GM12875 (cell line): Measurements from ENCODE around the gene ZNF366.
A peak's percentile ranks its signal among the peaks of the same experiment; 100 is the strongest.

Source experiments
- H3K4me3 ChIP-seq: one replicate; pipeline ENCODE4 v1.5.1; 2011; ENCODE audit warnings: low read depth, low read length, control low read depth
- CTCF ChIP-seq: IDR thresholded peaks from 2 replicates; pipeline ENCODE4 v1.5.1; 2011; ENCODE audit warnings: low read depth, mild to moderate bottlenecking, control low read depth, inconsistent platforms, low read length, moderate library complexity, borderline replicate concordance; ENCODE audit not compliant: insufficient read depth

Gene ZNF366

GRCh38 chr5:72539038-72539437, 31.8 kb upstream of the ZNF366 start:
- no peak for TF ChIP-seq CTCF
- no peak overlapping the region for H3K4me3 ChIP-seq

DNA sequence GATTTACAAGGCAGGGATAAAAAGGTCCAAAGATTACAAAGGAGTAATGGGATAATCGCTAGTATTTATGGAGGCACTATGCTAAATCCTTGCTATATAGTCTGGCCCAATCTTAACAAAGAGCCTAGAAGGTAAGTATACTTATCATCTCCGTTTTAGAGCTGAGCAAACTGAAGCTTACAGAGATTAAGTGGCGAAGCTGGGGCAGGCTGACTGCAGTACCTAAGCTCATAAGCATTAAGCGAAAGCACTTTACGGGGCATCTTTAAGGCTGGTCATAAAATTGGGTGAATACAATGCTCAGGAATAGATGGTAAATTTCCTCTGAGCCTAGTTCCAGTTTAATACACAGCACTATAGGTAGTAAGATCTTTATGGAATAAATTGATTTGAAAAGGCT, 30.0 kb upstream of the ZNF366 start:
- TF ChIP-seq CTCF: no peak
- no peak overlapping the region for H3K4me3 ChIP-seq

DNA sequence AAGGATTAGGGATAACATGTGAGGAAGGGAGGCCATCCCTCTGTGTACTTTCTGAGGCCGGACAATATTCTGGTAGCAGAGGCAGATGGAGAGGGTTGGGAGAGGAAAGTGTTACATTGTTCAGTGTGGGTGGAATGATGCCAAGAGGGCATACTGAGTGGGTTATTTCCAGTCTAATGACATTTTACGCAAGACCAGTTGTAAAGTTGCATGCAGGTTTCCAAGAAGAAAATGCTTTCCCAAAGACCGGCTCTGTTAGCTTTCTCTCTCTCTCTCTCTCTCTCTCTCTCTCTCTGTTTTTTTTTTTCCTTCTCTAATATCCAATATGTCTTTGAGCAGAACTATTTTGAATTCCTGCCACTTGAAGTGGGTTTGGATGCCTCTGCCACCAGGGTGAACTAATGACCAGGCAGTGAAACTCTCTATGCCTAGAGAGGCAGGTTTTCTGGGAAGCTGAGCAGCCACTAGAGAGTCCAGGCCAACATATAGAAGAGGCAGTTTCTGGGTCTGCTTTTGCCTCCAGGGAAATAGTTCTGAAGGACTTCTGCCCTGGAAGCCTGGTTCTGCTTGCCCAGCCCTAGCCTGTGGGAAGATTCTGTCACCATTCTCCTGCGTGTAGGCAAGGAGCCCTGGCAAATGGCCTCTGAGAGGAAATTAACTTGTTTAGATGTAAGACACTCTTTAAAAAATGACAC, 24.4 kb upstream of the ZNF366 start:
- no peak for TF ChIP-seq CTCF
- H3K4me3 ChIP-seq: no peak overlapping the region

DNA sequence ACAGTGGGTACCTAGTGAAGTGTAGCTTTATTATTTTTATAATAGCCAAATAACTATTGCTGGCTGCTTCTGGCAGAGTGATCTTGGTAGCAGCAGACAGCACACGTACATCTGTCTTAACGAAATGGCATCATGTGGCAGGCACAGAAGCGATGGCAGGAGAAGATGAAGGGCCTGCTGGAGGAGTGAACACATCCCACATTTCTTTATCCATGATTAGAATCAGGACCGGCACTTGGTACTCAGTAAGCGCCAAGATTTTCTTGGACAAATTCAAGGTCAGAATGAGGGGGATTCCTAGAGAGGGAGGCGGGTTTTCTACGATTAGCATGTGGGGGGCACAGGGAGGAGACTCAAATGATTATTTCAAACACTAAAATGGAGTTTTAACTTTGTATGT, 23.0 kb upstream of the ZNF366 start:
- TF ChIP-seq CTCF: no peak
- no peak overlapping the region for H3K4me3 ChIP-seq

GRCh38 chr5:72529383-72529782, 22.2 kb upstream of the ZNF366 start:
- H3K4me3 ChIP-seq: no peak overlapping the region
- no peak for TF ChIP-seq CTCF

DNA sequence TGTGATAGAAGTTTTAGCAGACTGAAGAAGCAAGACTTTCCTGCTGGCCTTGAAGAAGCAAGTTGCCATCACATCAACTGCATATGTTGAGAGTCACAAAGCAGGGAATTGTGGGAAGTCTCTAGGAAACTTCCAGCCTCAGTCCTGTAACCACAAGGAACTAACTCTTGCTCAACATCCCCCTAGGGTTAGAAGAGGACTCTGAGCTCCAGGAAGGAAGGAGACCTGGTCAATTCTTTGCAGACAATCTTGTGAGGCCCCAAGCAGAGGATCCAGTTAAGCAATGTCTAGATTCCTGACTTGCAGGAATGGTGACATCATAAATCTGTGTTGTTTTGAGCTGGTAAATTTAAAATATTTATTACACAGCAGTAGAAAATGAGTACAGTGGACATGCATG, 18.6 kb upstream of the ZNF366 start:
- TF ChIP-seq CTCF: no peak
- no peak overlapping the region for H3K4me3 ChIP-seq

DNA sequence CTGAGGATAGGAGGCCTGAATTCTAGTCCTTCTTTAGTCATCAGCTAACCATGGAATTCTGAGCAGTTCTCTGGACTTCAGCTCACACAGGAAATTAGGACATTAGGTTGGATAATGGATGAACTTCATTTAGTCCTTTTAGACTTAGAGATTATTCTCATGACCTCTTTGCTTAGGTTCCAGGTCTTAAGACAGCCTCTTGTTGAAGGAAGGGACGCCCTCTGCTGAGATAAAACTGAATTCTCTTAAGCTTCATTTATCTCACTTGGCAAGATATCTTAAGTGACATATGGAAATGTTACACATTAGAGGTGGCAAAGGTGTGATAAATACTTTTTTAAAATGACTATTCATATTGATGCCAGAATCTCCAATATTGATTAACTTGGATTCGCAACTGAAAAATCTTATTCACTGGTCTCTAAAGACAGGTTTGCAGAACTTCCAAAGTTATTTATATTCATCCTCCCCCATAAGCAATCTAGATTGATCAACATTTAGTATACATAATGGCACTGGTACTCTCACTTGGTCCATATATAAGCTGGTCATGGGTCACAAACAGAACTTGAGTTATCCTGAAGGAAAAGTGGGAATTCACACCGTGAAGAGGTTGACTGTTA, 16.9 kb upstream of the ZNF366 start:
- TF ChIP-seq CTCF: peak; percentile 47; the same call in 1 of the 2 replicates
- H3K4me3 ChIP-seq: no peak overlapping the region
